Brain microvascular endothelial cell (primary cell): Measurements from ENCODE around the gene UTP15.

Experiments used
- DNase-seq: peaks from one replicate; pipeline ENCODE4 v3.0.0-alpha.2; 2020
- H3K27ac ChIP-seq: fragments of 250-450 bp; sonication (Bioruptor Pico); 2 replicates; pipeline ENCODE4 v1.5.1; 2020; ENCODE audit warnings: mild to moderate bottlenecking, moderate library complexity
- H3K27me3 ChIP-seq: fragments of 250-450 bp; sonication (Bioruptor Pico); replicated peaks from 2 replicates; pipeline ENCODE4 v1.5.1; 2020; ENCODE audit warnings: mild to moderate bottlenecking
- H3K36me3 ChIP-seq: fragments of 250-450 bp; sonication (Bioruptor Pico); replicated peaks from 2 replicates; pipeline ENCODE4 v1.5.1; 2020; ENCODE audit warnings: mild to moderate bottlenecking
- H3K4me3 ChIP-seq: 2 replicates; pipeline ENCODE4 v1.5.1; 2011; ENCODE audit warnings: low read depth, mild to moderate bottlenecking, control low read depth, low read length, moderate library complexity
- in situ Hi-C: cut with HindIII; loops from 2 replicates; pipeline ENCODE4 v1.10.0; 2017; ENCODE audit warnings: low sequenced_read_pairs, low pct_ligation_motif_present
- TF ChIP-seq, protein P1 (sequence below): IDR thresholded peaks from 2 replicates; pipeline ENCODE4 v1.5.1; 2011; ENCODE audit warnings: low read depth, mild to moderate bottlenecking, moderate library complexity, low read length, control low read depth, inconsistent platforms; ENCODE audit errors: missing control alignments

Gene UTP15

DNA sequence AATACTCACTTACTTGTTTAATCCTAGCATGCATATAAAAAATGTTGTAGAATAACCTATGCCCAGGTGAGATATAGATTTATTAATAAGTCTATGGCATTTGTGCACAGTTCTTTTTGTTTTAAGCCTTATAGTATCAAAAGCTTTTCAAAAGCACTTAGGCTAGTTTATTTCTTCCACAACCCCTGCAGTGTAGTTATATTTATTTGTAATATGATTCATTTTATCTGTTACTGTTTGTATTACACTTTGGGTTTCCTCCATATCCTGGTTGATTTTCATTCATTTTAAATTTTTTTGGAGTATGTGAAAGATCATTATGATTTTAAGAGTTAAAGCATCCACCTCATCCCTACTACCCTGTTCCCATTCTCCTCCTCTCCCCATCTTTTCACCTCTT, 41.7 kb downstream of the UTP15 start:
- H3K27me3 ChIP-seq = no peaks in the 10 kb centered on the region
- in situ Hi-C loops = no loop called here
- H3K4me3 ChIP-seq = no peak overlapping the region
- no peak overlapping the region for H3K27ac ChIP-seq
- DNase-seq = no peak
- H3K36me3 ChIP-seq = no peaks in the 10 kb centered on the region
- TF ChIP-seq, protein P1, sequence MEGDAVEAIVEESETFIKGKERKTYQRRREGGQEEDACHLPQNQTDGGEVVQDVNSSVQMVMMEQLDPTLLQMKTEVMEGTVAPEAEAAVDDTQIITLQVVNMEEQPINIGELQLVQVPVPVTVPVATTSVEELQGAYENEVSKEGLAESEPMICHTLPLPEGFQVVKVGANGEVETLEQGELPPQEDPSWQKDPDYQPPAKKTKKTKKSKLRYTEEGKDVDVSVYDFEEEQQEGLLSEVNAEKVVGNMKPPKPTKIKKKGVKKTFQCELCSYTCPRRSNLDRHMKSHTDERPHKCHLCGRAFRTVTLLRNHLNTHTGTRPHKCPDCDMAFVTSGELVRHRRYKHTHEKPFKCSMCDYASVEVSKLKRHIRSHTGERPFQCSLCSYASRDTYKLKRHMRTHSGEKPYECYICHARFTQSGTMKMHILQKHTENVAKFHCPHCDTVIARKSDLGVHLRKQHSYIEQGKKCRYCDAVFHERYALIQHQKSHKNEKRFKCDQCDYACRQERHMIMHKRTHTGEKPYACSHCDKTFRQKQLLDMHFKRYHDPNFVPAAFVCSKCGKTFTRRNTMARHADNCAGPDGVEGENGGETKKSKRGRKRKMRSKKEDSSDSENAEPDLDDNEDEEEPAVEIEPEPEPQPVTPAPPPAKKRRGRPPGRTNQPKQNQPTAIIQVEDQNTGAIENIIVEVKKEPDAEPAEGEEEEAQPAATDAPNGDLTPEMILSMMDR = no peak

DNA sequence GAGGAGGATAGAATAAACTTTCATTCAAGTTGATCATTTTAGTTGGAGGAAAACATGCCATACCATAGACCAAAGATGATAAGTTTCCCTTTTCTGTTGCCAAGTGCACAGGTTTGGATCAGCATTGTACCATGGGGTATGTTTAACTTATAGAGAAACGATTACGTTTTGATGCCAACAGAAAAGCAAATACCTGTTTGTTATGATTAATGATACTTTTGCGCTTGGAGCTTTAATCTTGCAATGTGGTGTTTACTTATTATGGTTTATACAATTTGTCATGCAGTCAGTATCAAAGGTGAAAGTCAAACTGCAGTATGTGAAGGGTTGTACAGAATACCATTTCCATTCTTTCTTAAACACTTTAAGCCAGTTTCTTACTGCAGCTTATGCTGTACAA, 47.3 kb downstream of the UTP15 start:
- Histone ChIP-seq H3K4me3 (no peak overlapping the region), H3K27ac (no peak overlapping the region), H3K36me3 (no peaks in the 10 kb centered on the region), H3K27me3 (no peaks in the 10 kb centered on the region)
- no peak for DNase-seq
- in situ Hi-C loops = no loop called here
- TF ChIP-seq, protein P1 = no peak

DNA sequence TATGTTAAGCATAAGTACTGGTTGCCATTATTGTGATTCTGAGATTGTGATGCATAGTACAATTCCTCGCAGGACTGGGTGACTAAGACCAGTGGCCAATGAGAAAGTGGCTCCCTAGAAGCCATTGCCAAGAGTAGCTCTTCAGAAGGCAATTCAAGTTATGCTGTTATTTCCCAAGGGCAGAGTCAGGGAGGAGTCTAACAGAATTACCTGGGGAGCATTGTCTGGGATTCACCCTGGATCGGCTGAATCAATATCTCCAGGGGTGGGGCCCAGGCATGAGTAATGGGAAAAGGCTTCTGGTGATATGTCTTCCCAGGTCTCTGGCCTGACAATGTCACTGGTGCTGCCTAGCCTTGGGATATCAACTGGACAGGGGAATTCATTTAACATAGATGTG, 49.5 kb downstream of the UTP15 start:
- TF ChIP-seq, protein P1 = no peak
- Histone ChIP-seq H3K27ac (no peak overlapping the region), H3K4me3 (no peak overlapping the region), H3K36me3 (no peaks in the 10 kb centered on the region), H3K27me3 (no peaks in the 10 kb centered on the region)
- in situ Hi-C loops = no loop called here
- DNase-seq = no peak

DNA sequence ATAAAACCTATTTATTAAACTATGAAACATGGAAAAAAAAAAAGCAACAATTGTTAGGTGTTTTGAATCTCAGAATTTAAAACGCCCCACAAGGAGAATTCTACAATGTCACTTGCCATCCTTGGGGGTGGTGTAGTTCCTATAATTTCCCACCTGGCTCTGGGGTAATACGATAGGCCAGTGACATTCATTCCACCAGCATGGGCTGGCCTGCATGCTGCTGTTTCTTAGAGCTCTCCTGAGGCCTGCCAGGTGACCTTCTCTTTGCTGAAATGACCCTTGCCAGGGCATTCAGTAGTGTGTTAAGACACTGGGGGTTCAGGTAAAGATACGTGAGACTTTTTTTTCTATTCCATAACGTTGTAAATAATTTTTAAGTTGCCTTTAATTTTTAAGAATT, 50.4 kb downstream of the UTP15 start:
- in situ Hi-C loops = no loop called here
- H3K36me3 ChIP-seq = no peaks in the 10 kb centered on the region
- H3K27ac ChIP-seq = no peak overlapping the region
- DNase-seq = no peak
- H3K4me3 ChIP-seq = no peak overlapping the region
- H3K27me3 ChIP-seq = no peaks in the 10 kb centered on the region
- TF ChIP-seq, protein P1 = no peak

DNA sequence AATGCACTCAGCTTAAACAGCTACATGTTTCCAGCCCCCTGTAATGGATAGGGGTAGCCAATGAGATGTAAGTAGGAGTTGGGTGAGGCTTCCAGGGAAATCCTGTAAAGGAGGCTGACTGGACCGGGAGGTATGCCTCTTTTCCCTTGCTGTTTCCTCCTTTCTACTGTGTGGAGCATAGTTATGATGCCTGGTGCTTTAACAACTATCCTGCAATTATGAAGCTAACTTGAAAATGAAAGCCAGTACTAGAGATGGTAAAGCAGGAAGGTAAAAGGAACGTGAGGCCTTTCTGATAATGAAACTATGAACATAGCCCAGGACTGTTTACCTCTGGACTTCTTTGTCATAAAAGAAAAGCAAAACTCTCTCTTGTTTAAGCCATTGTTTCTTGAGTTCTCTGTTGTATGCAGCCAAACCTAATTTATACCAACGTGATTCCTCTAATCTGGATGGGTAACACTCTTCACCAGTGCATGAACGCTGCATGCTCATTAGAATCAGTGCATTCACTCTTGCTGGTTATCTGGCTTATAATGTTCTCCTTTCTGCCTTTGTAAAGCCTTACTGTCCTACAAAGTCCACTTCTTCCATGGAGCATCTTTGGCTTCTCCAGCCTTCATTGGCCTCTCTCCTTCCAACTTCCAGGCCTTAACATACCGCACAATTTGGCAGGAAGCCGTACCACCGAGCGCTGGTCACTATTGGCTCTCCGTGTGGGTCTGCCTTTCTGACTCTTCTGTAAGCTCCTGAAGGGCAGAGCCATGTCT, 52.2 kb downstream of the UTP15 start:
- no peak overlapping the region for H3K4me3 ChIP-seq
- DNase-seq = no peak
- H3K27ac ChIP-seq = no peak overlapping the region
- H3K36me3 ChIP-seq = no peaks in the 10 kb centered on the region
- no peaks in the 10 kb centered on the region for H3K27me3 ChIP-seq
- in situ Hi-C loops = no loop called here
- TF ChIP-seq, protein P1 = no peak
